Measurements from ENCODE around the gene MX2.

GRCh38 chr21:41342035-41342434, 19.8 kb upstream of the MX2 start:
- TF ChIP-seq POLR2A (IDR thresholded peaks at IDR 0.05) (no peak), CTCF (IDR thresholded peaks at IDR 0.05) (no peak)

Data from Peyer's patch (tissue), 4 donors.